ENCODE measurements around the gene OAS2. TPM values are rescaled to one million over a fixed set of nuclear protein-coding genes. Genes with fewer than 3 reads are reported as not detected.
"Not testable (repeated sequence)": the region's sequence is repeated elsewhere in the genome, so short reads cannot be mapped to it uniquely, and the experiment has no call there.

The OAS2 gene
- polyA plus RNA-seq, 2 of the 4 experiments (the other 2 are of a cell fraction): 0.05 to 0.19 TPM

- no peak for FAIRE-seq
- DNase-seq (ENCODE audit: low read depth in 1 of 2, low spot score in 1 of 2): no peak
- 20% methylated on average over 3 of the region's 3 CpGs for WGBS (ENCODE audit: missing lambda C conversion rate)
- ChIA-PET POLR2A (no interaction called here), CTCF (interaction anchor here (1.7 kb wide), 2 partner anchors 10 to 60 kb away, joined by 5 read pairs; partner anchors contain the start of gene OAS2)
- H3K27ac ChIP-seq: no peak overlapping the region
- ATAC-seq: no peak
- peaks cover 22% of the 10 kb centered on the region for H3K9me3 ChIP-seq
- H3K4me2 ChIP-seq: no peak overlapping the region
- H3K4me1 ChIP-seq: no peaks in the 10 kb centered on the region
- no peak overlapping the region for H3K4me3 ChIP-seq
- no peak for TF ChIP-seq RFX5 (IDR thresholded peaks at IDR 0.05)
- TF ChIP-seq ESRRA (IDR thresholded peaks at IDR 0.05; ENCODE audit: borderline replicate concordance, low read length): no peak
- no peak for TF ChIP-seq RCOR1 (IDR thresholded peaks at IDR 0.05; ENCODE audit: low read depth, low read length)
These were observed 9.9 kb downstream of the OAS2 start for GRCh38 chr12:112988224-112988623.

GRCh38 chr12:112988823-112989385, 10.6 kb downstream of the OAS2 start:
- CTCF ChIA-PET: interaction anchor here (1.0 to 1.7 kb wide), 4 partner anchors 10 to 60 kb away, joined by 3 to 5 read pairs (median 4); partner anchors contain the start of gene OAS2
- ATAC-seq; H3K4me2 ChIP-seq; H3K4me1 ChIP-seq; POLR2A ChIA-PET; H3K27ac ChIP-seq; FAIRE-seq; DNase-seq (ENCODE audit: low read depth in 1 of 2, low spot score in 1 of 2); H3K4me3 ChIP-seq: not testable (repeated sequence)
- 38% methylated on average over 3 of the region's 3 CpGs for WGBS (ENCODE audit: missing lambda C conversion rate)
- peaks cover 22% of the 10 kb centered on the region for H3K9me3 ChIP-seq

- CTCF ChIA-PET: interaction anchor here (1.0 to 3.5 kb wide), 6 partner anchors 12 to 164 kb away, joined by 3 to 16 read pairs (median 5); partner anchors contain the start of gene OAS2
- Histone ChIP-seq H3K27ac (no peak overlapping the region), H3K4me2 (no peak overlapping the region), H3K4me1 (no peaks in the 10 kb centered on the region), H3K9me3 (peaks cover 13% of the 10 kb centered on the region), H3K4me3 (no peak overlapping the region)
- POLR2A ChIA-PET: no interaction called here
- WGBS (ENCODE audit: missing lambda C conversion rate): 29% methylated on average over 1 of the region's 1 CpG
- FAIRE-seq (no peak), DNase-seq (ENCODE audit: low read depth in 1 of 2, low spot score in 1 of 2) (no peak), ATAC-seq (no peak)
- TF ChIP-seq BCL3 (IDR thresholded peaks at IDR 0.05) (no peak), CBX8 (IDR thresholded peaks at IDR 0.05) (no peak), JUN (IDR thresholded peaks at IDR 0.05) (no peak), JUNB (IDR thresholded peaks at IDR 0.05) (no peak), KDM5A (IDR thresholded peaks at IDR 0.05) (no peak), FOSL2 (IDR thresholded peaks at IDR 0.05) (no peak), FOSL2 (CRISPR knock-in tag; IDR thresholded peaks at IDR 0.05) (no peak), HOXB13 (CRISPR knock-in tag; IDR thresholded peaks at IDR 0.05; ENCODE audit: low read depth) (no peak), ZC3H11A (IDR thresholded peaks at IDR 0.05) (no peak), ESRRA (IDR thresholded peaks at IDR 0.05; ENCODE audit: borderline replicate concordance, low read length) (no peak), HOXB5 (CRISPR knock-in tag; IDR thresholded peaks at IDR 0.05) (no peak), GATA3 (IDR thresholded peaks at IDR 0.05; ENCODE audit: borderline replicate concordance) (no peak)
These were observed 11.5 kb downstream of the OAS2 start for GRCh38 chr12:112989806-112990205.

GRCh38 chr12:112992541-112993398, 14.5 kb downstream of the OAS2 start:
- no peaks in the 10 kb centered on the region for H3K4me1 ChIP-seq
- ChIA-PET CTCF (interaction anchor here (0.6 to 3.5 kb wide), 44 partner anchors 9 to 519 kb away, joined by 3 to 33 read pairs (median 4); partner anchors contain the start of genes DTX1, OAS2 and RASAL1), POLR2A (interaction anchor here (1.0 kb wide), 1 partner anchor 161 kb away, joined by 3 read pairs; no protein-coding TSS in a partner anchor)
- H3K4me3 ChIP-seq: no peak overlapping the region
- 0% methylated on average over 2 of the region's 2 CpGs for WGBS (ENCODE audit: missing lambda C conversion rate)
- FAIRE-seq (no peak), DNase-seq (ENCODE audit: low read depth in 1 of 2, low spot score in 1 of 2) (peak; percentile 75 to 77), ATAC-seq (peak; percentile 69 to 87; a peak in 4 of 6 replicates)
- peaks cover 6% of the 10 kb centered on the region for H3K9me3 ChIP-seq
- H3K4me2 ChIP-seq: no peak overlapping the region
- no peak overlapping the region for H3K27ac ChIP-seq
- TF ChIP-seq PHF8 (IDR thresholded peaks at IDR 0.05; ENCODE audit: borderline replicate concordance, low read depth) (no peak), ZSCAN20 (CRISPR knock-in tag; IDR thresholded peaks at IDR 0.05) (no peak), ELK1 (IDR thresholded peaks at IDR 0.05; ENCODE audit: low read depth, low read length) (no peak), SMC3 (IDR thresholded peaks at IDR 0.05) (peak; percentile 70), FOXS1 (CRISPR knock-in tag; IDR thresholded peaks at IDR 0.05) (no peak), HOXA7 (CRISPR knock-in tag; IDR thresholded peaks at IDR 0.05) (no peak), ZFP36 (IDR thresholded peaks at IDR 0.05; ENCODE audit: borderline replicate concordance, partially characterized antibody) (no peak), CHD2 (IDR thresholded peaks at IDR 0.05; ENCODE audit: low read length, partially characterized antibody) (no peak), KDM1A (IDR thresholded peaks at IDR 0.05; ENCODE audit: low read depth) (no peak), RARB (CRISPR knock-in tag; IDR thresholded peaks at IDR 0.05) (no peak), ATOH8 (CRISPR knock-in tag; IDR thresholded peaks at IDR 0.05; ENCODE audit: low read depth) (no peak), FOSL2 (IDR thresholded peaks at IDR 0.05) (no peak), FOSL2 (CRISPR knock-in tag; IDR thresholded peaks at IDR 0.05) (no peak), HOXB13 (CRISPR knock-in tag; IDR thresholded peaks at IDR 0.05; ENCODE audit: low read depth) (no peak), MAX (IDR thresholded peaks at IDR 0.05) (peak; percentile 52; the same call in 1 of the 2 replicates), EHMT2 (IDR thresholded peaks at IDR 0.05; ENCODE audit: low read depth) (no peak)

All from A549 (cell line).